WTC11 (cell line): ENCODE measurements around the gene SKP1. TPM values are rescaled to one million over a fixed set of nuclear protein-coding genes. Genes with fewer than 3 reads are reported as not detected.
A peak's percentile ranks its signal among the peaks of the same experiment; 100 is the strongest.

ENCODE experiments used
- ATAC-seq: fragments of 200-7000 bp; cut with Tn5 transposase; 2 replicates; pipeline ENCODE4 v1.10.0; 2021; ENCODE audit warnings: mild to moderate bottlenecking, moderate library complexity
- CTCF ChIA-PET: fragments of 300-600 bp; sonication (Branson Sonifier 250); formaldehyde crosslinking; loops from one replicate; lab custom pipeline; 2021; ENCODE audit warnings: antibody characterized with exemption; lab: Charles Lee
- POLR2A ChIA-PET: fragments of 350-600 bp; sonication (Branson Sonifier 250); formaldehyde crosslinking; loops from one replicate; lab custom pipeline; 2021; ENCODE audit warnings: antibody characterized with exemption; lab: Charles Lee
- DNase-seq: peaks from one replicate; pipeline ENCODE4 v3.0.0; 2021; ENCODE audit warnings: low spot score
- H3K27ac Mint-ChIP-seq: 2 replicates; pipeline ENCODE4 v1.8.0; 2021; ENCODE audit warnings: mixed read lengths
- H3K27me3 Mint-ChIP-seq: 2 replicates; pipeline ENCODE4 v1.8.0; 2021; ENCODE audit warnings: low read depth, mild to moderate bottlenecking, moderate library complexity, mixed read lengths
- H3K36me3 Mint-ChIP-seq: 2 replicates; pipeline ENCODE4 v1.8.0; 2021; ENCODE audit warnings: mixed read lengths
- H3K4me1 Mint-ChIP-seq: 2 replicates; pipeline ENCODE4 v1.8.0; 2022; ENCODE audit warnings: mixed read lengths
- H3K4me3 Mint-ChIP-seq: 2 replicates; pipeline ENCODE4 v1.8.0; 2021; ENCODE audit warnings: mild to moderate bottlenecking, moderate library complexity, mixed read lengths
- H3K9me3 Mint-ChIP-seq: 2 replicates; pipeline ENCODE4 v1.8.0; 2021; ENCODE audit warnings: mixed read lengths
- AFF4 ChIP-seq: sonication (generic); formaldehyde crosslinking; IDR thresholded peaks from 2 replicates; pipeline ENCODE4 v1.8.1; 2023; ENCODE audit warnings: mild to moderate bottlenecking, missing genetic modification reagents, borderline replicate concordance
- CREB1 ChIP-seq: sonication (generic); formaldehyde crosslinking; IDR thresholded peaks from 2 replicates; pipeline ENCODE4 v1.8.0; 2023; ENCODE audit warnings: mild to moderate bottlenecking, missing genetic modification reagents
- FOXP1 ChIP-seq: sonication (generic); formaldehyde crosslinking; IDR thresholded peaks from 2 replicates; pipeline ENCODE4 v1.8.0; 2022; ENCODE audit warnings: missing genetic modification reagents, mild to moderate bottlenecking, moderate library complexity, borderline replicate concordance
- GABPB1 ChIP-seq: sonication (generic); formaldehyde crosslinking; IDR thresholded peaks from 2 replicates; pipeline ENCODE4 v1.8.1; 2023; ENCODE audit warnings: mild to moderate bottlenecking, missing genetic modification reagents
- GRHL2 ChIP-seq: fragments of 250-450 bp; sonication (Bioruptor Pico); IDR thresholded peaks from 2 replicates; pipeline ENCODE4 v1.8.0; 2022; ENCODE audit warnings: mild to moderate bottlenecking, moderate library complexity; ENCODE audit not compliant: insufficient replicate concordance, severe bottlenecking
- HMGA2 ChIP-seq: fragments of 250-450 bp; sonication (Bioruptor Pico); IDR thresholded peaks from 2 replicates; pipeline ENCODE4 v1.4.0; 2021; ENCODE audit warnings: mild to moderate bottlenecking, moderate library complexity
- IRF1 ChIP-seq: sonication (generic); formaldehyde crosslinking; IDR thresholded peaks from 2 replicates; pipeline ENCODE4 v1.8.0; 2023; ENCODE audit warnings: missing genetic modification reagents
- JAZF1 ChIP-seq: fragments of 250-450 bp; sonication (Bioruptor Pico); IDR thresholded peaks from 2 replicates; pipeline ENCODE4 v1.9.0; 2021; ENCODE audit warnings: moderate library complexity, mild to moderate bottlenecking, inconsistent platforms
- JUN ChIP-seq: sonication (generic); formaldehyde crosslinking; IDR thresholded peaks from 2 replicates; pipeline ENCODE4 v1.8.0; 2023; ENCODE audit warnings: mild to moderate bottlenecking, missing genetic modification reagents
- NFYB ChIP-seq: sonication (generic); formaldehyde crosslinking; conservative IDR thresholded peaks from 2 replicates; pipeline ENCODE4 v1.8.0; 2022; ENCODE audit warnings: low read depth, missing genetic modification reagents
- NR3C1 ChIP-seq: sonication (generic); formaldehyde crosslinking; conservative IDR thresholded peaks from 2 replicates; pipeline ENCODE4 v1.8.1; 2023; ENCODE audit warnings: low read depth, mild to moderate bottlenecking, missing genetic modification reagents
- OVOL2 ChIP-seq: fragments of 250-450 bp; sonication (Bioruptor Pico); IDR thresholded peaks from 2 replicates; pipeline ENCODE4 v1.9.0; 2021; ENCODE audit warnings: mild to moderate bottlenecking, borderline replicate concordance
- RORB ChIP-seq: fragments of 250-450 bp; sonication (Bioruptor Pico); IDR thresholded peaks from 2 replicates; pipeline ENCODE4 v1.9.0; 2021; ENCODE audit warnings: mild to moderate bottlenecking
- SMAD3 ChIP-seq: sonication (generic); formaldehyde crosslinking; IDR thresholded peaks from 2 replicates; pipeline ENCODE4 v1.8.0; 2022; ENCODE audit warnings: missing genetic modification reagents, mild to moderate bottlenecking, borderline replicate concordance
- SMAD4 ChIP-seq: sonication (generic); formaldehyde crosslinking; IDR thresholded peaks from 2 replicates; pipeline ENCODE4 v1.8.0; 2022; ENCODE audit warnings: mild to moderate bottlenecking, missing genetic modification reagents
- TEAD1 ChIP-seq: sonication (generic); formaldehyde crosslinking; IDR thresholded peaks from 2 replicates; pipeline ENCODE4 v1.8.0; 2022; ENCODE audit warnings: mild to moderate bottlenecking, missing genetic modification reagents
- USF2 ChIP-seq: sonication (generic); formaldehyde crosslinking; IDR thresholded peaks from 2 replicates; pipeline ENCODE4 v1.8.1; 2023; ENCODE audit warnings: mild to moderate bottlenecking, missing genetic modification reagents, moderate library complexity
- ZMAT4 ChIP-seq: fragments of 250-450 bp; sonication (Bioruptor Pico); IDR thresholded peaks from 2 replicates; pipeline ENCODE4 v1.9.0; 2021; ENCODE audit warnings: mild to moderate bottlenecking
- ZNF138 ChIP-seq: sonication (generic); formaldehyde crosslinking; conservative IDR thresholded peaks from 2 replicates; pipeline ENCODE4 v1.8.1; 2022; ENCODE audit warnings: mild to moderate bottlenecking, moderate library complexity, missing genetic modification reagents
- ZNF263 ChIP-seq: sonication (generic); formaldehyde crosslinking; IDR thresholded peaks from 2 replicates; pipeline ENCODE4 v1.8.1; 2022; ENCODE audit warnings: low read depth, mild to moderate bottlenecking, moderate library complexity, missing genetic modification reagents
- ZNF281 ChIP-seq: sonication (generic); formaldehyde crosslinking; IDR thresholded peaks from 2 replicates; pipeline ENCODE4 v1.8.0; 2023; ENCODE audit warnings: mild to moderate bottlenecking, missing genetic modification reagents
- ZNF317 ChIP-seq: sonication (generic); formaldehyde crosslinking; IDR thresholded peaks from 2 replicates; pipeline ENCODE4 v1.8.1; 2023; ENCODE audit warnings: low read depth, mild to moderate bottlenecking, moderate library complexity, missing genetic modification reagents, borderline replicate concordance
- ZNF396 ChIP-seq: fragments of 250-450 bp; sonication (Bioruptor Pico); IDR thresholded peaks from 2 replicates; pipeline ENCODE4 v1.8.0; 2021; ENCODE audit warnings: mild to moderate bottlenecking, moderate library complexity, borderline replicate concordance
- total RNA-seq: library from RNA; stranded (reverse); gene quantifications from 3 replicates; pipeline ENCODE4 v1.2.3, GENCODE V29; 2021

SKP1 gene
- total RNA-seq, 1 experiment from 2014 or later, result 285 TPM

GRCh38 chr5:134178096-134178419 lies 1.3 kb upstream of the SKP1 start:
- no peak for TF ChIP-seq CREB1 (CRISPR knock-in tag)
- no peak for TF ChIP-seq ZNF281
- no peak for TF ChIP-seq JAZF1 (CRISPR knock-in tag)
- no peak for TF ChIP-seq ZNF317
- no peak for TF ChIP-seq ZNF396 (CRISPR knock-in tag)
- TF ChIP-seq HMGA2 (CRISPR knock-in tag), result no peak
- no peak for TF ChIP-seq RORB (CRISPR knock-in tag)
- TF ChIP-seq SMAD3 (CRISPR knock-in tag), result no peak
- TF ChIP-seq FOXP1 (CRISPR knock-in tag), result no peak
- TF ChIP-seq IRF1 (CRISPR knock-in tag), result no peak
- TF ChIP-seq, all 79 proteins: peak for 0
- peak overlapping the region; percentile 93 for H3K4me3 Mint-ChIP-seq
- DNase-seq (no peak), ATAC-seq (no peak)
- peaks cover 15% of the 10 kb centered on the region for H3K4me1 Mint-ChIP-seq
- CTCF ChIA-PET, result interaction anchor here (1.2 to 1.4 kb wide), 2 partner anchors 111 to 138 kb away, joined by 5 to 6 read pairs; no protein-coding TSS in a partner anchor
- peaks cover 11% of the 10 kb centered on the region for H3K36me3 Mint-ChIP-seq
- H3K9me3 Mint-ChIP-seq, result no peaks in the 10 kb centered on the region
- peak overlapping the region; percentile 98 for H3K27ac Mint-ChIP-seq
- POLR2A ChIA-PET, result interaction anchor here (0.5 to 2.7 kb wide), 2 partner anchors 15 to 48 kb away, joined by 3 to 26 read pairs; partner anchors contain the start of gene PPP2CA
- H3K27me3 Mint-ChIP-seq, result no peaks in the 10 kb centered on the region

- no peaks in the 10 kb centered on the region for H3K9me3 Mint-ChIP-seq
- peaks cover 15% of the 10 kb centered on the region for H3K4me1 Mint-ChIP-seq
- H3K27me3 Mint-ChIP-seq, result no peaks in the 10 kb centered on the region
- POLR2A ChIA-PET, result interaction anchor here (0.5 to 2.7 kb wide), 5 partner anchors 9 to 126 kb away, joined by 3 to 26 read pairs (median 3); partner anchors contain the start of gene PPP2CA
- H3K36me3 Mint-ChIP-seq, result peaks cover 13% of the 10 kb centered on the region
- CTCF ChIA-PET, result interaction anchor here (1.0 to 1.4 kb wide), 3 partner anchors 112 to 181 kb away, joined by 4 to 6 read pairs (median 5); no protein-coding TSS in a partner anchor
- ATAC-seq (peak; percentile 6), DNase-seq (no peak)
- peak overlapping the region; percentile 98 for H3K27ac Mint-ChIP-seq
- H3K4me3 Mint-ChIP-seq, result peak overlapping the region; percentile 93
- TF ChIP-seq AFF4 (CRISPR knock-in tag) (no peak), SMAD4 (no peak), GRHL2 (no peak), JUN (no peak), SMAD3 (CRISPR knock-in tag) (no peak), TEAD1 (CRISPR knock-in tag) (no peak), ZNF138 (CRISPR knock-in tag) (no peak), NR3C1 (CRISPR knock-in tag) (no peak), USF2 (CRISPR knock-in tag) (no peak), ZMAT4 (no peak), GABPB1 (CRISPR knock-in tag) (no peak), NFYB (CRISPR knock-in tag) (no peak), ZNF263 (CRISPR knock-in tag) (no peak), OVOL2 (CRISPR knock-in tag) (no peak)
- TF ChIP-seq, all 79 proteins: peak for 0
Measured at GRCh38 chr5:134177369-134178095, 782 bp upstream of the SKP1 start.
